RWPE2 (cell line): Measurements from ENCODE around the gene TENM4.

ENCODE experiments used
- ATAC-seq: fragments of 200-7000 bp; cut with Tn5 transposase; 3 replicates; pipeline ENCODE4 v1.9.1; 2021; ENCODE audit warnings: low read depth
- DNase-seq: peaks from one replicate; pipeline ENCODE4 v3.0.0-alpha.2; 2020; ENCODE audit warnings: low spot score
- H3K27ac ChIP-seq: fragments of 450-650 bp; 2 replicates; pipeline ENCODE4 v1.5.1; 2017; ENCODE audit warnings: mild to moderate bottlenecking; ENCODE audit not compliant: poor library complexity, severe bottlenecking
- H3K27me3 ChIP-seq: fragments of 250-450 bp; sonication (Bioruptor Pico); 2 replicates; pipeline ENCODE4 v1.5.1; 2021; ENCODE audit warnings: mild to moderate bottlenecking, moderate library complexity; ENCODE audit not compliant: insufficient read depth, poor library complexity, severe bottlenecking
- H3K36me3 ChIP-seq: fragments of 250-450 bp; sonication (Bioruptor Pico); 2 replicates; pipeline ENCODE4 v1.5.1; 2020; ENCODE audit warnings: low read depth, mild to moderate bottlenecking, moderate library complexity
- H3K4me1 ChIP-seq: fragments of 250-450 bp; sonication (Bioruptor Pico); 2 replicates; pipeline ENCODE4 v1.5.1; 2021; ENCODE audit warnings: mild to moderate bottlenecking, moderate library complexity; ENCODE audit not compliant: insufficient read depth, poor library complexity, severe bottlenecking
- H3K4me3 ChIP-seq: fragments of 250-450 bp; sonication (Bioruptor Pico); 2 replicates; pipeline ENCODE4 v1.5.1; 2021; ENCODE audit warnings: mild to moderate bottlenecking, moderate library complexity; ENCODE audit not compliant: severe bottlenecking
- H3K9me3 ChIP-seq: fragments of 250-450 bp; sonication (Bioruptor Pico); 2 replicates; pipeline ENCODE4 v1.5.1; 2021; ENCODE audit warnings: mild to moderate bottlenecking, moderate library complexity; ENCODE audit not compliant: severe bottlenecking
- CTCF ChIP-seq: fragments of 450-650 bp; IDR thresholded peaks from one replicate; pipeline ENCODE4 v1.5.1; 2017; ENCODE audit warnings: mild to moderate bottlenecking, moderate library complexity; ENCODE audit not compliant: poor library complexity, severe bottlenecking

The TENM4 gene

DNA sequence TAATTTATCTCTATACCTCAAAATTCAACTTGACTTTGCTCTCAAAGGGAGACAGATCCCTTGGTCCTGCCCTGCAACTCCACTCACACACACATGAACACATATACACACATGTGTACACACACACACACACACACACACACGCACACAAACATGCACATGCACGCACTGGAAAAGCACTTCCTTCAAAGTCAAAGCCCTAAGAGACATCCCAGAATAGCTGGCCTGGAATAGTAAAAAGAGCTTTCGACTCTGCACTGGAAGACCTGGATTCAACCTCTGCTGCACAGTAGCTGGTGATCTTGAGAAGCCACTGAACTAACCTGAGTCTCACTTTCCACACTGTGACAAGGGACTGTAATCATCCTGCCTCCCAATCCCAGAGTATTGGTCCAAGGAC is 26.8 kb downstream of the TENM4 start:
- H3K4me3 ChIP-seq = no peak overlapping the region
- DNase-seq = no peak
- H3K27me3 ChIP-seq = no peaks in the 10 kb centered on the region
- H3K27ac ChIP-seq = peak overlapping the region; percentile 96
- H3K9me3 ChIP-seq = no peaks in the 10 kb centered on the region
- TF ChIP-seq CTCF = no peak
- H3K36me3 ChIP-seq = no peaks in the 10 kb centered on the region
- H3K4me1 ChIP-seq = peaks cover 55% of the 10 kb centered on the region
- ATAC-seq = no peak

- TF ChIP-seq CTCF = peak; percentile 6
- H3K27me3 ChIP-seq = no peaks in the 10 kb centered on the region
- peak; percentile 69 for DNase-seq
- ATAC-seq = peak; percentile 55
- no peaks in the 10 kb centered on the region for H3K9me3 ChIP-seq
- H3K4me3 ChIP-seq = no peak overlapping the region
- peaks cover 47% of the 10 kb centered on the region for H3K4me1 ChIP-seq
- no peaks in the 10 kb centered on the region for H3K36me3 ChIP-seq
- H3K27ac ChIP-seq = peak overlapping the region; percentile 96
Measured at GRCh38 chr11:79413268-79413667, 27.6 kb downstream of the TENM4 start.

DNA sequence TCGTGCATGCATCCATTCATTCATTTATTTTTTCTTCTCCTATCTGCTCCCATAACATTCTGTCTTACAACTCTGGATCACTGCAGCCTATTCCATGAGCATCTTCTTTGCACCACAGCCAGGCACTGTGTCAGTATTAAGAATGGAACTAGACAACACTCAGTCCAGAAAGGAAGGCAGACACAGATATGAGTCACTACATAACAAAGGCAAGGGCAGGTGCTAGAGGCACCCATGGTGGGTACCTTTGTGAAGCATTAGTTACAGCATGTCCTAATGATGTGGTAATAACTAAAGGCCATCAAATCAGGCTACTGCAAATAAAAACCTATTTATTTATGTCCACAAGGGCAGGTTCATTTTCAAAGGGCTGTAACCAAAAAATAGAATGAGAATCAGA is 28.1 kb downstream of the TENM4 start:
- peak; percentile 81 for ATAC-seq
- no peak for TF ChIP-seq CTCF
- H3K9me3 ChIP-seq = no peaks in the 10 kb centered on the region

GRCh38 chr11:79409330-79409729 is 31.5 kb downstream of the TENM4 start:
- ATAC-seq (no peak), DNase-seq (no peak)
- H3K9me3 ChIP-seq = no peaks in the 10 kb centered on the region
- peaks cover 28% of the 10 kb centered on the region for H3K4me1 ChIP-seq
- H3K4me3 ChIP-seq = no peak overlapping the region
- H3K27ac ChIP-seq = no peak overlapping the region
- no peaks in the 10 kb centered on the region for H3K27me3 ChIP-seq
- TF ChIP-seq CTCF = no peak
- H3K36me3 ChIP-seq = no peaks in the 10 kb centered on the region

More for the DNA sequence above, 28.1 kb downstream of the TENM4 start:
- no peak overlapping the region for H3K4me3 ChIP-seq
- H3K27me3 ChIP-seq = no peaks in the 10 kb centered on the region
- H3K36me3 ChIP-seq = no peaks in the 10 kb centered on the region
- H3K27ac ChIP-seq = peak overlapping the region; percentile 96
- no peak for DNase-seq
- peaks cover 42% of the 10 kb centered on the region for H3K4me1 ChIP-seq

DNA sequence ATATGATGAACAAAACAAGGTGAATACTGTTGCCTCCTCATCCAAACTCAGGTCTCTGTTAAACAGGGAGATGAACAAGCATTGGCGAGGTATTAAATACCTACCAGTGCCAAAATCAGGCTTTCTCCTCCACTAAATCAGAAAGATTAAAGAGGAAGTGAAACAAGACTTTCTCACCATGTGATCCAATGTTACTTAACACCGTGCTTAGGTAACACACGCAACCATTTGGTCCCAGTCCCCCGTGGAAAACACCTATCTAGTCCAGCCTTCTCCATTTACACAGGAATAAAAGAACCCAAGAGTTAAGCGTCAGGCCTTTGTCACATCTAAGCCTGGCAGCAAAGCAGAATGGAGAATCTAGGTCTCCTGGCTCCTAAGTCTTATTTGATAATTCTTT is 34.5 kb downstream of the TENM4 start:
- no peak for TF ChIP-seq CTCF
- H3K36me3 ChIP-seq = no peaks in the 10 kb centered on the region
- ATAC-seq (no peak), DNase-seq (no peak)
- H3K27me3 ChIP-seq = no peaks in the 10 kb centered on the region
- no peak overlapping the region for H3K27ac ChIP-seq
- no peak overlapping the region for H3K4me3 ChIP-seq
- peaks cover 10% of the 10 kb centered on the region for H3K4me1 ChIP-seq
- no peaks in the 10 kb centered on the region for H3K9me3 ChIP-seq
